ENCODE data around the gene PDCD4.

The PDCD4 gene

DNA sequence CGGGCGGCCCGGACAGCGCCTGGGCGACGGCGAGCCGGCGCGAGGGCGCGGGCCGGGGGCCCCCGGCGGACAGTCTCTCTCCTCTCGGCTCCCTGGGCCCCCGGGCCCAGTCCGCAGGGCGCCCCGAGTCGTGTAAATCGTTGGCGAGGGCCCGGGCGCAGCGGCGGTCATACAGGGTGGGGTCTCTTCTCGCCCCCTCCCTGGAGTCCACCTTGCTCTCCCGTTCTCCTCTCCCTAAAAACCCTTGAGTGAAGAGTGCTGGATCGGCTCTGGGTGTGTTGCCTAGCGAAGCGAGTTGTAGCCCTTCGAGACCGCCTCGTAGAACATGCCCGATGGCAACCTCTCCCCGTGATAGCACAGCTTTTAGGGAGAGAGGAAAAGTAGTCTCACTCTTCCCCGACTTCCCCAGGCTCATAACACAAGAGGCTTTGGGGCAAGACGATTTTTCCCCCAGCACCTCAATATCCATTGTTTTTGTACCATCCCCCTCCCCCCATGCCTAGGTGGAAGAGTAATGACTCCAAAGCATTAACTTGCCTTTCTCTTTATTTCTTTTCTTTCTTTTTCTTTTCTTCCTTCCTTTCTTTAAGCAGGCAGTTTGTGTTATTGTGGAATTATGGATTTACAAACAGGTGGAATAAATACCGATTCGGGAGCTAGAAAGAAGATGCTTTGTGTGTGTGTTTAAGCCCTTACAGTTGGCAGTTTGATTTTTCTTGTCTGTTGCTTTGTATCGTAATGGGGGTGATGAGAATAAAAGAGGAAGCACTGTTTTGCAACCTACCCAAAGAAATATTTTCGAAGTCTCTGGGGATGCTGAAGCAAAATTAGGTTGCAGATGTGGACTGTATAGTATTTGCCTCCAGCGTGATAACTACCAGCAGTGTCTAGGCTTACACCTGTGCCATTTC is 48.5 kb downstream of the PDCD4 start:
- DNase-seq (ENCODE audit: low spot score): peak; percentile 40

DNA sequence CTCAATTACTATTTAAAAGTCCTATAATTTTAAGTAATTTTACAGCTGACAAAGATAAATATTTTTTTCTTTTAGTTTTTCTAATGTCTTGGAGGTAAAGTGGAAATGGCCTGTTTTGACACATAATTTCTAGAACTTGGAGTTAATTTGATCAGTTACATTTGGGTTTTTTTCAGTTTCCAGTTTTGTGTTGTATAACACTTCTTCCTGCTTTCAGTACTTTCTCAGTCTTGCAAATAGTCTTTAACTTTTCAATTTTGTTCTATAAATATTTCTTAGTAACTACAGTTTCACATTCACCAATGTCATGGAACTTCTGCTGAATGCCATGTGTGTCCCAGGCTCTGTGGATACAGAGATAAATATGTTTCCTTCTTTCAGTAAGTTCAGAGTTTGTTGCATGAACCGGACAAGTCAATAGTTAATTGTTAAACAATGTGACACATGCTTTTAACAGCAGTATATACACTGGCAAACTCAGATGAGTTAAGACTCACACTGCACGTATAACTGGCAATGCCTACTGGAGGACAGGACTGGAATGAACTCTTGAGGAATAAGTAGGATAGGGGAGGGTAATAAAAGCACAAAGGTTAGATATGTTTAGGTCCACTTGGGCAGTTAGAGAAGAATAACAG is 52.2 kb downstream of the PDCD4 start:
- DNase-seq (ENCODE audit: low spot score): peak; percentile 85

DNA sequence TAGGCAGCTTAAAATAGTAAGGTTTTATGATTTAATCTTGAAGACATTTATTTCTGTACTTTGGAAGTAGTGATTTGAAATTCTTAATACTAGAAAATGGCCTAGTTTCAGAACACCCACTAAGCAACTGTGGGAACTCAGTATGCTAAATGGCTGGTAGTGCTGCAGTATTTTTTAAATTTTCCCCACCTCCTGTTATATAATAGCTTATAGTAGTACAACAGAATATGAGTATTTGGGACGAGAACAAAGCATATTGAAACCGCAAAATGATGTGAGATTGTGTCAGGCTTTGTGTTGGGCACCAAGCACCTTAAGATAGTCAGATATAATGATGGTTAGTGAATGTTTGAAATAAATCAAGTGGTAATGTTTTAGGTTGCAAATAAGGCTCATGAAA is 55.7 kb downstream of the PDCD4 start:
- no peak for DNase-seq (ENCODE audit: low spot score)

DNA sequence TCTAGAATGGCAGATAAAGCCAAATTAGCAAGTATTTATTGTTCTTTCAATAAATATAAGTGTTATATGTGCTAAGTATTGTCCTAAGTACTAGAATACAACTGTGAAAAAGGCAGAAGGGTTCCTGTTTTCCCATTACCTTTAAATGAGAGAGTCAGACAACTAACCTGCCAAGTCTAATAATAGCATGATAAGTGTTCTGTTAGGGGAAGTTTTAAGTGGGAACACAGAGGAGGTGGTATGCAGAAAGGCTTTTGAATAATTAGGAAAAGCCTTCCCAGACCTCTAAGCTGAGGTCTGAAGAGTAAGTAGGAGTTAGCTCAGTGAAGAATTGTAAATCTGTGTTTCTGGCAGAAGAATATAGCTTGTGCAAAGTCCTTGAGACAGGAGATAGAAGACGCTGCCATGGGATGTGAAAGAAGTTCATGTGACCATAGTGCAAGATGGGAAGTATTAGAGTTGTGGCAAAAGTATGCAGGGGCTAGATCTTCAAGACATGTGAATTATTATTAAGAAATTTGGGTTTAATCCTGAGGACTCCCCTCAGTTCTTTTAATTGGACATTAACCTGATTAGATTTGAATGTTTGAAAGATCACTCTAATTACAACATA is 60.1 kb downstream of the PDCD4 start:
- no peak for DNase-seq (ENCODE audit: low spot score)

DNA sequence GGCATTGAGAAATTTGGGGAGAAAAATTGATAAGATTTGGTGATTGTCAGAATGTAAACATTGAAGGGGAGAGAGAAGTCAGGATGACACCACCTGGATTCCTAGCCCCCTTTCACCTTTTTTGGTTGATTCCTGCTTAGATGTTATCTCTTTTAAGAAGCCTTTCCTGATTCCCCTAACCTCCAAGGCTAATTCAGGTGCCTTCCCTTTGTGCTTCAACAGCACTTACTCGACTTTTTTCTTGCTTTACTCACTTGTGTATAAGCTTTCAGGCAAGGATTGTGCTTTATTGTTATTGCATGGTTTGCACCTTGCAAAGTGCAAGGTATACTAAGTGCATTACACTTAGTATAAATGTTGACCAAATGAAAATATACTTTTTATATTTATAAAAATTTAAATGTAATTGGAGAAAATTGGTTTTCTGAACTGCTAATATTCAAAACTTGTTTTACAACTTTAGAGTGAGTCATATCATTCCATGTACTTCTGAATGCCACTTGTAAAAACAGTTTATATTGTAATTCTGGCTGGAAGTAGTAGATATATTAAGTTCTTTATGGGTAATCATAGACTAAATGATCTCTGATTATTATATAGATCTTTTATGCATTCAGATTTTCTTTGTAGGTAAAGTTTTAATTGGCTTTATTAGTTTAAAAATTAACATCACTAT is 60.9 kb downstream of the PDCD4 start:
- peak; percentile 8 for DNase-seq (ENCODE audit: low spot score)

DNA sequence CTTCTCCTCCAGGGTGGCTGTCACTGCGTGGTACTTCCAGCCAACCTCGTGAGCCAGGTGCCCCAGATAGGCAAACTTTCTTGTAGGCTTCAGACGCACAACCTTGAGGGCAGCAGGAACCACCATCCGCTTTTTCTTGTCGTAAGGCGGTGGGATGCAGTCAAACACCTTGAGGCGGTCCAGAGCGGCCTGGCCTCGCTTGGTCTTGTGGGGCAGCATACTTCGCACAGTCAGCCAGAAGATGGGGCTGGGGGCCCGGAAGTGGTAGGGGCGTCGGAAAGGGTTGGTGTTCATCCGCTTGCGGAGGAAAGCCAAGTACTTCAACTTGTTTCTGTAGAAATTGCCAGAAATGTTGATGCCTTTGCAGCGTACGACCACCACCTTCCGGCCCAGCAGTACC is 65.0 kb downstream of the PDCD4 start:
- DNase-seq (ENCODE audit: low spot score): no peak

DNA sequence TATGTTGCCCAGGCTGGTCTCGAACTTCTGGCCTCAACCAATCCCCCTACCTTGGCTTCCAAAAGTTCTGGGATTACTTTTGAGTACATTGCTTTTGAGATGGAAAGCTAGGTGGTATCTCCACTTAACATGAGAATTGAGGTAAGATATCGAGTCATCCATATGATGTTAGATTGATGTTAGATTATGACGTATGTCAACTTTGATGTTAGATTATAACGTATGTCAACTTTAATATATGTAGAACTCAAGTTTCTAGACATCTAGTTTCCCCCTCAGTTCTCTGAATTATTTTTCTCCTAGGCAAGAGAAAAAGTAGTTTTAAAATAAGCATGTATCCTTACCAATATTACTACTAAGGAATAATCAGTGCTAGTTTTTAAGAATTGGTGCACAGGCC is 67.7 kb downstream of the PDCD4 start:
- no peak for DNase-seq (ENCODE audit: low spot score)

DNA sequence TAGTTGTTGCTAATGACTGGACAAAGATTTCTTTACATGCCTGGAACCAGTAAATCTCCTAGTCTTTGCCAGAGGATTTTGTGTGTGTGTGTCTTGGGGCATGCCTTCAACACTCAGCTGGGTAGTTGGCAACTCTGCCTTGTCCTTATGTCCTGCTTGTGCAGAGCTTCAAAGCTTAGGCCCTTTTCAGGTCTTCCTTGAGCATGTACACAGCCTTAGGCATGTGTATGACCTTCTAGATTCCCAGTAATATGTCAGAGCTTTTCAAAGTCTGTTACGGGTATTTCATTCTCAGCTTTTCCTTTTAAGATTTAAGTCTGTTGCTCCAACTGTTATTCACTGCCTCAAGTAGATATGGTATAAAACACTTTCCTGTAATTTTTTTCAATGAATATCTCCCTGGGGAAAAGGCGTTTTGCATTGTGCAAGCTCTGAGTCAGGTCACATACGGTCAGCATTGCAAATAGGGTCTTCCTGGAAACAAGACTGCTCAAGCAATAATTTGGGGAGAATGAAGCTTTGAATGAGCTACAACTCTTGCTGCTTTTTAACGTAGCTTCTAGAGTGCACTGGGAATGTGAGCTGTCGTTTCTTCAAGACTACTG is 73.2 kb downstream of the PDCD4 start:
- DNase-seq (ENCODE audit: low spot score): peak; percentile 6

DNA sequence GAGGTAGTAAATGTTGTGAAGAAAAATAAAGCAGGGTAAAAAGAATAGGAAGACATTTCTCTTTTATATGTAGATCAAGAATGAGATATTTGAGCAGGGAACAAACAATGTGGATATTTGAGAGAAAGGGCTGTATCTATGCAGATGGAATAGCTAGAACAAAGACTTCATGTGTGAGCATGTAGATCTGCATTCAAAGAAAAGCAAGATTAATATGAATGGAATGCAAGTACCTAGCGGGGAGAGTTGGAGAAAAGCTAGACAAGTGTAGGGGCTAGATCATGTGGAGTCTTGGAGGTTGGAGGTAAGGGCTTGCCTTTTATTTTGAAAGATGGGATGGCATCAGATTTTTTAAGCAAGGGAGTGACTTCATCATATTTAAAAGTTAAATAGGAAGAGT is 74.8 kb downstream of the PDCD4 start:
- peak; percentile 10 for DNase-seq (ENCODE audit: low spot score)

DNA sequence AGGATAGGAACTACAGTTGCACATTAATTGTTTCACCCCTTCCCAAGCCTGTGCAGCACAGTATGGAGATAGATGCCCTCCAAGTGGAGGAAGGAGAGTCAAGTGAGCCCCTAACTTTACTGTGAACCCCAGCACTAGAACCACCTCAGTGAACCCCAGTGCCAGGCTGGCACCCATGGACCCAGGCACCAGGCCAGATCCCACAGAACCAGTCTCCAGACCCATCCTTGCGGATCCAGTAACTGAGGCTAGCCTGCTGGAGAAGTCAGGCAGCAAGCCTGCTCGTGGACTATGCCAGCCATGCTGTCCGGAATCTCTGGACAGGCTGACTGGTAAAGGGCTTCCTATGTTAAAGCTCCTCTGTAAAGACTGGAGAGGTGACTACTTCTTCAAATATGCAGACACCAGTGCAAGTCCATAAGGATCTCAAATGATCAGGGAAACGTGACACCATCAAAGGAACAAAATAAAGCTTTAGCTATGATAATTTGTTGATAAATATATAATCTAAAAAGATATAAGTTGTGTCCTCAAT is 75.4 kb downstream of the PDCD4 start:
- peak; percentile 26 for DNase-seq (ENCODE audit: low spot score)
